ENCODE results near the gene VGLL1. TPM values are rescaled to one million over a fixed set of nuclear protein-coding genes. Genes with fewer than 3 reads are reported as not detected.

The VGLL1 gene
- total RNA-seq, 2 donors from 2014 or later: not detected

DNA sequence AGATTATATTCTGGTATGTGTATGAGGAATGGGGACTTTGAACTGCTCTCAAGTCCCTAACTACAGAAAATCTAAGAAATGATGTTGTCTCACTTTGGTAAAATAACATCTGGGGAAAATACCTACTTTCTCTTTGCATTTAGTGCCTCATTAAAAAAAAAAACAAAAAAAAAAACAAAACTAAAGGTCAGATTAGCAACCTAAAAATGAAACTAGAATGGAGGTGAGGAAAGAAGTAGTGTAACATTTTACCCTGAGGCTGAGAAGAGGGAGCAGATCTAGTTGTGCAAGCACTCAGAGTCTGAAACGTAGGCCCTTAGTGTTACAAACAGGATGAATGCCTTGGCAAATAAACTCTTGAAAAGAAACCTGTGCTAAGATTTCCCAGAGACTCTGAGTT lies 56.0 kb downstream of the VGLL1 start:
- H3K4me3 ChIP-seq: no peak overlapping the region
- no peaks in the 10 kb centered on the region for H3K36me3 ChIP-seq
- H3K9me3 ChIP-seq: no peaks in the 10 kb centered on the region
- H3K9ac ChIP-seq (ENCODE audit: low read depth in 2 of 2, low read length in 2 of 2): no peak overlapping the region
- no peak for DNase-seq
- no peak overlapping the region for H3K27ac ChIP-seq
- no peaks in the 10 kb centered on the region for H3K27me3 ChIP-seq
- intact Hi-C loops (cut with DNase I): no loop called here
- no peaks in the 10 kb centered on the region for H3K4me1 ChIP-seq
- TF ChIP-seq, protein P1, sequence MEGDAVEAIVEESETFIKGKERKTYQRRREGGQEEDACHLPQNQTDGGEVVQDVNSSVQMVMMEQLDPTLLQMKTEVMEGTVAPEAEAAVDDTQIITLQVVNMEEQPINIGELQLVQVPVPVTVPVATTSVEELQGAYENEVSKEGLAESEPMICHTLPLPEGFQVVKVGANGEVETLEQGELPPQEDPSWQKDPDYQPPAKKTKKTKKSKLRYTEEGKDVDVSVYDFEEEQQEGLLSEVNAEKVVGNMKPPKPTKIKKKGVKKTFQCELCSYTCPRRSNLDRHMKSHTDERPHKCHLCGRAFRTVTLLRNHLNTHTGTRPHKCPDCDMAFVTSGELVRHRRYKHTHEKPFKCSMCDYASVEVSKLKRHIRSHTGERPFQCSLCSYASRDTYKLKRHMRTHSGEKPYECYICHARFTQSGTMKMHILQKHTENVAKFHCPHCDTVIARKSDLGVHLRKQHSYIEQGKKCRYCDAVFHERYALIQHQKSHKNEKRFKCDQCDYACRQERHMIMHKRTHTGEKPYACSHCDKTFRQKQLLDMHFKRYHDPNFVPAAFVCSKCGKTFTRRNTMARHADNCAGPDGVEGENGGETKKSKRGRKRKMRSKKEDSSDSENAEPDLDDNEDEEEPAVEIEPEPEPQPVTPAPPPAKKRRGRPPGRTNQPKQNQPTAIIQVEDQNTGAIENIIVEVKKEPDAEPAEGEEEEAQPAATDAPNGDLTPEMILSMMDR (IDR thresholded peaks at IDR 0.05): no peak

DNA sequence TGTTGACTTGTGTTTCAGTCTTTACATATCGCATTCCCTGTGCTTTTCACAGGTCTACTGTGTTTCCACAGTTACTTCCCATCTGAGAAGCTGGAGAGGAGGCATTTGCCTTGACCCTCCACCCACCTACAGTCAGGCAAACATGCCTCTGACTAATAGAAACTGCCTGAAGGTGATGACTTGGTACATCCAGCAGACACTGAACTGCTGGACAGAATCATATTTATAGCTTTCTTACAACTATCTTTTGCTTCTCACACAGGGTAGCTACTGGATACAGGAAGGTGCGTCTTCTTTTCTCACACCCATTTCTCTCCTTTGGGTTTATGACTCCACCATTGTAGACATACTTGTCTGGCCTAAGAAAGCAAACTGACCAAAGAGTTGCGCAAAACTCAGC lies 58.0 kb downstream of the VGLL1 start:
- H3K9me3 ChIP-seq: no peaks in the 10 kb centered on the region
- no peak overlapping the region for H3K4me3 ChIP-seq
- TF ChIP-seq, protein P1 (IDR thresholded peaks at IDR 0.05): no peak
- no peak overlapping the region for H3K9ac ChIP-seq (ENCODE audit: low read depth in 2 of 2, low read length in 2 of 2)
- no peaks in the 10 kb centered on the region for H3K36me3 ChIP-seq
- intact Hi-C loops (cut with DNase I): no loop called here
- no peaks in the 10 kb centered on the region for H3K4me1 ChIP-seq
- H3K27me3 ChIP-seq: no peaks in the 10 kb centered on the region
- H3K27ac ChIP-seq: no peak overlapping the region
- no peak for DNase-seq

DNA sequence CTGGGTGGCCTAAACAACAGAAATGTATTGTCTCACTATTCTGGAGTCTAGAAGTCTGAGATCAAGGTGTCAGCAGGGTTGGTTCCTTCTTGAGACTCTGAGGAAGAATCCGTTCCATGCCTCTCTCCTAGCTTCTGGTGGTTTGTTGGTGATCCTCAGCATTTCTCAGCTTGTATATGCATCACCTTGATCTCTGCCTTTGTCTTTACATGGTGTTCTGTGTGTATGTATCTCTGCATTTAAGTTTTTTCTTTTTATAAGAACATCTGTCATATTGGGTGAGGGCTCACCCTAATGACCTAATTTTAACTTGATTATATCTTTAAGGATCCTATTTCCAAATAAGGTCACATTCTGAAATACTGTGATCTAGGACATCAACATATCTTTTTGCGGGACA lies 65.3 kb downstream of the VGLL1 start:
- Histone ChIP-seq H3K9me3 (no peaks in the 10 kb centered on the region), H3K27ac (no peak overlapping the region), H3K9ac (ENCODE audit: low read depth in 2 of 2, low read length in 2 of 2) (no peak overlapping the region), H3K36me3 (no peaks in the 10 kb centered on the region), H3K27me3 (no peaks in the 10 kb centered on the region), H3K4me1 (no peaks in the 10 kb centered on the region), H3K4me3 (no peak overlapping the region)
- DNase-seq: no peak
- TF ChIP-seq, protein P1 (IDR thresholded peaks at IDR 0.05): no peak
- intact Hi-C loops (cut with DNase I): no loop called here

DNA sequence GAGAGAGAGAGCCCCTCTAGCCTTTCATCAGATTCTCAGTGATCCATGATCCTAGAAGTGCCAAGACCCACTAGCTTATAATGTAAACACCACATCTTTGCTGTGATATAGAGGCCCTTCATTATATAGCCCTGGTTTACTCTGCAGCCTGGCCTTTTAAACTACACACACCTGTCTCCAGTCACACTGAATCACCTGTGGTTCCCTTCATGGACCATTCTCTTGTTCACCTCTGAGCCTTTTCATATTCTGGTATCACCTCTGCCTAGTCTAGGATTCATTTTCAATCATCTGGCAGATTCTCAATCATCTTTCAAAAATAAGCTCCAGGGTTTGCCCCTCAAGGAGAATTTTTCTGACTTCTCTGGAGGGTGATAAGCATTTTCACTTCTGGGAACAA lies 65.9 kb downstream of the VGLL1 start:
- Histone ChIP-seq H3K27me3 (no peaks in the 10 kb centered on the region), H3K9ac (ENCODE audit: low read depth in 2 of 2, low read length in 2 of 2) (no peak overlapping the region), H3K36me3 (no peaks in the 10 kb centered on the region), H3K4me3 (no peak overlapping the region), H3K9me3 (no peaks in the 10 kb centered on the region), H3K4me1 (no peaks in the 10 kb centered on the region), H3K27ac (no peak overlapping the region)
- TF ChIP-seq, protein P1 (IDR thresholded peaks at IDR 0.05): no peak
- intact Hi-C loops (cut with DNase I): no loop called here
- DNase-seq: no peak

DNA sequence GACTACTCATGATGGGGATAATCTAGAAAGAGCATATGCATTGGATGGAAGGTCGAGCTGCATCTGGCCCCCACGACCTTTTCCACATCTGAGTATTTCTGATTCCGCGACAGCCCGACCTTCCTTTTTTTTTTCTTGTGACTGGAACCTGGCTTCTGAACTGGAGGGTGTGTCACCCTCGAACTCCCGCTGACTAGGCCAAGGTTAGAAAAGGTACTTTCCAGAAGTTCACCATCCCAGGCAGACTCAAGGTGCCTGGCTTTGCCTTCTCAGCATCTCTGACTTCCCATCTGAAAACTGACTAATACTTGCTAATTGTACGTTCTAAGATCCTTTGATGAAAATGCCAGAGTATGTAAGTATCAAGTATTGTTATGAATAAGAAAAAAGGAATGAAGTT lies 66.6 kb downstream of the VGLL1 start:
- intact Hi-C loops (cut with DNase I): no loop called here
- H3K27me3 ChIP-seq: no peaks in the 10 kb centered on the region

More for the DNA sequence above, 66.6 kb downstream of the VGLL1 start:
- TF ChIP-seq, protein P1 (IDR thresholded peaks at IDR 0.05): no peak
- Histone ChIP-seq H3K9ac (ENCODE audit: low read depth in 2 of 2, low read length in 2 of 2) (no peak overlapping the region), H3K36me3 (no peaks in the 10 kb centered on the region), H3K27ac (no peak overlapping the region), H3K4me3 (no peak overlapping the region), H3K4me1 (no peaks in the 10 kb centered on the region), H3K9me3 (no peaks in the 10 kb centered on the region)
- no peak for DNase-seq
